K562 (cell line): ENCODE measurements around the gene TOR1B. TPM values are rescaled to one million over a fixed set of nuclear protein-coding genes. Genes with fewer than 3 reads are reported as not detected.

Experiments used
- ATAC-seq: fragments of 200-7000 bp; cut with Tn5 transposase; 3 replicates; pipeline ENCODE4 v1.9.1; 2020; ENCODE audit warnings: moderate library complexity
- BruUV-seq: library from RNA; stranded (reverse); fragments of 400-500 nt; replicated peaks from 2 replicates; lab custom pipeline; 2021; lab: Mats Ljungman, UMichigan
- CTCF ChIA-PET: fragments of 300-600 bp; formaldehyde crosslinking; extraction: SDS; loops from one replicate; lab custom pipeline; 2021; ENCODE audit warnings: low intra/inter-chr PET ratio; lab: Yijun Ruan, JAX
- POLR2A ChIA-PET: fragments of 300-600, 350-650 bp; sonication (Branson Sonifier 250); formaldehyde crosslinking; extraction: SDS; loops from one replicate; lab custom pipeline; 2021; ENCODE audit warnings: antibody characterized with exemption, inconsistent platforms; lab: Yijun Ruan, JAX
- DNase-seq, 4 experiments: peaks; one replicate each; pipeline versions ENCODE4 v3.0.0 to v3.0.0-alpha.2; 2011 to 2018; ENCODE audit warnings: low spot score in 3 of 4, mixed read lengths in 3 of 4; ENCODE audit errors: extremely low read depth in 1 of 4
- FAIRE-seq: peaks from 2 replicates; lab custom pipeline; 2011; peaks lifted over from hg19 to GRCh38; lab: Jason Lieb, UNC
- H2AFZ ChIP-seq: 2 replicates; pipeline ENCODE4 v1.6.0; 2011; ENCODE audit warnings: low read depth, low read length, control low read depth, inconsistent platforms
- H3K27ac ChIP-seq: fragments of 200-600 bp; 3 replicates; pipeline ENCODE4 v1.8.0; 2011; ENCODE audit warnings: low read depth, mild to moderate bottlenecking, control low read depth, inconsistent platforms, low read length, moderate library complexity, mixed read lengths; ENCODE audit errors: extremely low read depth
- H3K27me3 ChIP-seq, 2 experiments: fragments of 300-600 bp in 1 of 2; 2 replicates in 1 of 2; 3 replicates in 1 of 2; pipeline versions ENCODE4 v1.6.0 to v1.8.0; 2011; ENCODE audit warnings: inconsistent platforms in 2 of 2, low read length in 2 of 2, mild to moderate bottlenecking in 1 of 2, mixed read lengths in 1 of 2, moderate library complexity in 1 of 2; ENCODE audit not compliant: control insufficient read depth in 2 of 2, insufficient read depth in 2 of 2
- H3K36me3 ChIP-seq: fragments of 300-600 bp; 3 replicates; pipeline ENCODE4 v1.8.0; 2011; ENCODE audit warnings: mild to moderate bottlenecking, low read length, inconsistent platforms; ENCODE audit not compliant: control insufficient read depth, insufficient read depth
- H3K4me1 ChIP-seq, 2 experiments: fragments of 200-600 bp in 1 of 2; replicated peaks in 1 of 2; 2 replicates in 1 of 2; 3 replicates in 1 of 2; pipeline versions ENCODE4 v1.5.1 to v1.8.0; 2011; ENCODE audit warnings: inconsistent platforms in 2 of 2, low read length in 2 of 2, mild to moderate bottlenecking in 1 of 2, mixed read lengths in 1 of 2, moderate library complexity in 1 of 2; ENCODE audit not compliant: control insufficient read depth in 2 of 2, insufficient read depth in 2 of 2
- H3K4me2 ChIP-seq: 2 replicates; pipeline ENCODE4 v1.6.1; 2011; ENCODE audit warnings: low read length, control low read depth, inconsistent platforms, mixed read lengths; ENCODE audit not compliant: insufficient read depth
- H3K4me3 ChIP-seq: fragments of 200-600 bp; sonication (generic), shearing (Covaris generic); 2 replicates; pipeline ENCODE4 v1.5.1; 2016; ENCODE audit warnings: control low read depth, inconsistent platforms
- H3K79me2 ChIP-seq: fragments of 200-600 bp; 3 replicates; pipeline ENCODE4 v1.8.0; 2011; ENCODE audit warnings: low read length, inconsistent platforms; ENCODE audit not compliant: control insufficient read depth, insufficient read depth
- H3K9ac ChIP-seq, 2 experiments: 2 replicates each; pipeline versions ENCODE4 v1.6.0 to v1.6.1; 2011; ENCODE audit warnings: low read depth in 2 of 2, low read length in 2 of 2, control low read depth in 1 of 2, inconsistent platforms in 1 of 2, mild to moderate bottlenecking in 1 of 2, mixed read lengths in 1 of 2; ENCODE audit not compliant: insufficient read depth in 1 of 2
- H3K9me1 ChIP-seq: one replicate; pipeline ENCODE4 v1.6.0; 2011; ENCODE audit warnings: inconsistent platforms, mild to moderate bottlenecking, low read length, moderate library complexity; ENCODE audit not compliant: control insufficient read depth, insufficient read depth
- H3K9me3 ChIP-seq: replicated peaks from 2 replicates; pipeline ENCODE4 v1.5.1; 2011; ENCODE audit warnings: low read depth, low read length, inconsistent platforms; ENCODE audit not compliant: control insufficient read depth, insufficient read depth
- H4K20me1 ChIP-seq: replicated peaks from 2 replicates; pipeline ENCODE4 v1.6.1; 2011; ENCODE audit warnings: low read length, inconsistent platforms, mixed read lengths; ENCODE audit not compliant: control insufficient read depth, insufficient read depth
- BRD9 ChIP-seq: fragments of 450-650 bp; IDR thresholded peaks from 2 replicates; pipeline ENCODE4 v1.6.1; 2018; ENCODE audit warnings: low read depth; ENCODE audit not compliant: partially characterized antibody
- FOXK1 ChIP-seq: sonication (generic); formaldehyde crosslinking; IDR thresholded peaks from 2 replicates; pipeline ENCODE4 v1.8.0; 2022; ENCODE audit warnings: missing genetic modification reagents, mild to moderate bottlenecking, borderline replicate concordance
- PATZ1 ChIP-seq: fragments of 250-450 bp; sonication (Bioruptor Pico); IDR thresholded peaks from 2 replicates; pipeline ENCODE4 v1.5.0; 2020; ENCODE audit warnings: mild to moderate bottlenecking, borderline replicate concordance
- RBM22 ChIP-seq: fragments of 200-400 bp; formaldehyde crosslinking; IDR thresholded peaks from 2 replicates; pipeline ENCODE4 v1.6.1; 2018; ENCODE audit warnings: low read length, low read depth; ENCODE audit not compliant: poor library complexity, severe bottlenecking
- RREB1 ChIP-seq: fragments of 250-450 bp; sonication (Bioruptor Pico); IDR thresholded peaks from 2 replicates; pipeline ENCODE4 v1.4.0; 2020
- ZNF444 ChIP-seq: fragments of 250-450 bp; sonication (Bioruptor Pico); IDR thresholded peaks from 2 replicates; pipeline ENCODE4 v1.4.0; 2020; ENCODE audit warnings: mild to moderate bottlenecking, moderate library complexity
- ZNF780A ChIP-seq: fragments of 250-450 bp; sonication (Bioruptor Pico); IDR thresholded peaks from 2 replicates; pipeline ENCODE4 v1.5.0; 2021; ENCODE audit warnings: mild to moderate bottlenecking
- WGBS: fragments of 100-300 bp; shearing (Covaris generic); methylation state at CpG from one replicate; pipeline ENCODE4 v1.1.6; 2016; ENCODE audit warnings: low coverage, mixed read lengths; ENCODE audit not compliant: insufficient coverage; ENCODE audit errors: missing lambda C conversion rate; 5-methylcytosine and 5-hydroxymethylcytosine counted together
- in situ Hi-C: fragments of 300-500 bp; cut with MboI; formaldehyde crosslinking; loops from 4 replicates; pipeline ENCODE4 v1.15.0; 2018; ENCODE audit warnings: inconsistent platforms, mixed read lengths
- intact Hi-C: fragments of 100-400 bp; cut with micrococcal nuclease; formaldehyde crosslinking; loops from 2 replicates; pipeline ENCODE4 v1.14.2; 2022
- polyA plus RNA-seq, 8 experiments: library from polyadenylated mRNA; depleted of rRNA in 4 of 8; stranded (reverse) in 5 of 8; unstranded in 3 of 8; fragments of >200 nt; fragmentation: Nextera tagmentation in 2 of 8; fragmentation: Illumina TruSeq in 1 of 8; extraction: Ambion mirVana in 2 of 8; extraction: Trizol in 1 of 8; gene quantifications; 2 replicates each; pipeline versions ENCODE4 v1.2.1 to v1.2.3, GENCODE V29; 2011 to 2014; ENCODE audit warnings: inconsistent platforms in 1 of 8, missing spikeins in 1 of 8
- total RNA-seq, 7 experiments: library from RNA; depleted of rRNA in 6 of 7; stranded (reverse); fragments of >200 nt in 6 of 7; fragmentation: Illumina TruSeq in 2 of 7; extraction: Trizol in 2 of 7; gene quantifications; 2 replicates each; pipeline versions ENCODE4 v1.2.1 to v1.2.3, GENCODE V29; 2011 to 2021; ENCODE audit warnings: low replicate concordance in 1 of 7

TOR1B gene
- total and polyA plus RNA-seq, 9 of the 15 experiments (the other 6 are each of a cell fraction or from before 2014, with no cell fraction given): 4.2 to 36.5 (median 24.6) TPM

GRCh38 chr9:129806061-129806460, 3.1 kb downstream of the TOR1B start:
- WGBS: 91% methylated on average over 4 of the region's 4 CpGs
- Histone ChIP-seq H3K4me2 (no peak overlapping the region), H4K20me1 (peaks cover 7% of the 10 kb centered on the region; the same call in 1 of the 2 replicates), H3K9me1 (peaks cover 6% of the 10 kb centered on the region), H3K27me3 (no peaks in the 10 kb centered on the region), H3K36me3 (peaks cover 56% of the 10 kb centered on the region; the same call in 2 of the 3 replicates), H2AFZ (no peak overlapping the region), H3K9ac (no peak overlapping the region), H3K4me1 (peaks cover 7 to 30% of the 10 kb centered on the region in 2 experiments; a peak in 4 of 5 replicates), H3K79me2 (peaks cover 11% of the 10 kb centered on the region), H3K4me3 (no peak overlapping the region), H3K27ac (no peak overlapping the region), H3K9me3 (no peaks in the 10 kb centered on the region)
- DNase-seq (no peak), FAIRE-seq (no peak), ATAC-seq (no peak)
- CTCF ChIA-PET: no interaction called here
- POLR2A ChIA-PET: interaction anchor here (0.6 to 1.0 kb wide), 2 partner anchors 79 to 594 kb away, joined by 3 to 4 read pairs; no protein-coding TSS in a partner anchor
- no TSS peak for BruUV-seq
- TF ChIP-seq ZNF444 (CRISPR knock-in tag) (no peak), RREB1 (CRISPR knock-in tag) (no peak), RBM22 (no peak), PATZ1 (no peak), FOXK1 (CRISPR knock-in tag) (no peak), BRD9 (no peak), ZNF780A (no peak)
- intact Hi-C loops: no loop called here
- in situ Hi-C loops: no loop called here
